KMS-11 (cell line): ENCODE measurements around the gene FMR1NB.

Experiments used
- H2AFZ ChIP-seq: fragments of 200-600 bp; sonication (generic); 2 replicates; pipeline ENCODE4 v1.6.1; 2016; ENCODE audit warnings: antibody characterized with exemption, mixed run types, low read depth
- H3K27ac ChIP-seq: fragments of 200-600 bp; sonication (generic); 2 replicates; pipeline ENCODE4 v1.6.1; 2016; ENCODE audit warnings: mild to moderate bottlenecking, mixed run types
- H3K27me3 ChIP-seq: fragments of 200-600 bp; sonication (generic); 2 replicates; pipeline ENCODE4 v1.6.1; 2017; ENCODE audit warnings: mild to moderate bottlenecking, low read depth, mixed run types, moderate library complexity; ENCODE audit not compliant: insufficient read depth
- H3K36me3 ChIP-seq: fragments of 200-600 bp; sonication (generic); 2 replicates; pipeline ENCODE4 v1.6.1; 2017; ENCODE audit warnings: mild to moderate bottlenecking, mixed run types; ENCODE audit not compliant: insufficient read depth
- H3K4me1 ChIP-seq: fragments of 200-600 bp; sonication (generic); 2 replicates; pipeline ENCODE4 v1.6.1; 2016; ENCODE audit warnings: mild to moderate bottlenecking, low read depth, mixed run types; ENCODE audit not compliant: poor library complexity, severe bottlenecking
- H3K4me2 ChIP-seq: fragments of 200-600 bp; sonication (generic); 2 replicates; pipeline ENCODE4 v1.7.0; 2016; ENCODE audit warnings: mild to moderate bottlenecking, mixed run types
- H3K4me3 ChIP-seq: fragments of 200-600 bp; sonication (generic); IDR thresholded peaks from 2 replicates; pipeline ENCODE4 v1.6.1; 2017; ENCODE audit warnings: low read depth, low read length, mixed read lengths; ENCODE audit not compliant: insufficient read depth
- H3K79me2 ChIP-seq: fragments of 200-600 bp; sonication (generic); 2 replicates; pipeline ENCODE4 v1.6.1; 2016; ENCODE audit warnings: low read depth, mixed run types; ENCODE audit not compliant: insufficient read depth
- H3K9ac ChIP-seq: fragments of 200-600 bp; sonication (generic); 2 replicates; pipeline ENCODE4 v1.6.1; 2016; ENCODE audit warnings: mild to moderate bottlenecking, mixed run types
- H4K20me1 ChIP-seq: fragments of 200-600 bp; sonication (generic); 2 replicates; pipeline ENCODE4 v1.6.1; 2016; ENCODE audit warnings: mild to moderate bottlenecking, mixed run types; ENCODE audit not compliant: insufficient read depth
- TF ChIP-seq, protein P1 (sequence below): fragments of 200-600 bp; sonication (generic); conservative IDR thresholded peaks from 2 replicates; pipeline ENCODE4 v1.6.1; 2017; ENCODE audit warnings: low read depth, mild to moderate bottlenecking, antibody characterized with exemption, low read length, moderate library complexity, mixed read lengths

The FMR1NB gene

DNA sequence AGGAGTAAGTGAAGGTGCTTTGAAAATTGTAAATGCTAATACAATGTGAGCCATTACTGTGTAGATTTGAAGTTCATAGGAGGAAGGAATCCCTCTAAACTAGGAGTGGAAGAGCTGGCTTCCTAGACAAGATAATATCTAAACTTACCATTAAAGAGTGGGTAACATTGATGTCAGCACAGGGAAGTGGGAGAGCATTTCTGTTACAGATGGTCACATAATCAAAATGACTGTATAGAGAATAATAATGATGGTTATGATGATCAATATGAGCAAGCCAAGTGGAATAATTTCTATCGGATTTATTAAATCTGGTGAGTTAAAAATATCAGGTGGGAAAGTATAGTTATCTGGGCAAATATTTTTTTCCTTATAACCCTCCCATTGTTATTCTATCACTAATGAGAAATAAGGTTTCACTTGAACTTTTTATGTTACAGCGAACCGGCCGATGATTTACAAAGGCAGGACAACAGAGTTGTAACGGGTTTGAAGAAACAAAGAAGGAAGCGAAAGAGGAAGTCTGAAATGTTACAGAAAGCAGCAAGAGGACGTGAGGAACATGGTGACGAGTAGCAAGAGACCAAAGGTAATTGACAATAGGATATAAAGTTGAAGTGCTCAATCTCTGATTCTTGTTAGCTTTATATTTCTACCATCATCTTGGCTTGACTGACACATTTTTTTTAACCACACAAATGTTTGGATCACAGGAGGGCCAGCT is 43.5 kb downstream of the FMR1NB start:
- no peak overlapping the region for H3K4me2 ChIP-seq
- TF ChIP-seq, protein P1, sequence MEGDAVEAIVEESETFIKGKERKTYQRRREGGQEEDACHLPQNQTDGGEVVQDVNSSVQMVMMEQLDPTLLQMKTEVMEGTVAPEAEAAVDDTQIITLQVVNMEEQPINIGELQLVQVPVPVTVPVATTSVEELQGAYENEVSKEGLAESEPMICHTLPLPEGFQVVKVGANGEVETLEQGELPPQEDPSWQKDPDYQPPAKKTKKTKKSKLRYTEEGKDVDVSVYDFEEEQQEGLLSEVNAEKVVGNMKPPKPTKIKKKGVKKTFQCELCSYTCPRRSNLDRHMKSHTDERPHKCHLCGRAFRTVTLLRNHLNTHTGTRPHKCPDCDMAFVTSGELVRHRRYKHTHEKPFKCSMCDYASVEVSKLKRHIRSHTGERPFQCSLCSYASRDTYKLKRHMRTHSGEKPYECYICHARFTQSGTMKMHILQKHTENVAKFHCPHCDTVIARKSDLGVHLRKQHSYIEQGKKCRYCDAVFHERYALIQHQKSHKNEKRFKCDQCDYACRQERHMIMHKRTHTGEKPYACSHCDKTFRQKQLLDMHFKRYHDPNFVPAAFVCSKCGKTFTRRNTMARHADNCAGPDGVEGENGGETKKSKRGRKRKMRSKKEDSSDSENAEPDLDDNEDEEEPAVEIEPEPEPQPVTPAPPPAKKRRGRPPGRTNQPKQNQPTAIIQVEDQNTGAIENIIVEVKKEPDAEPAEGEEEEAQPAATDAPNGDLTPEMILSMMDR, result no peak
- no peak overlapping the region for H3K9ac ChIP-seq
- no peaks in the 10 kb centered on the region for H3K4me1 ChIP-seq
- H3K27me3 ChIP-seq, result no peaks in the 10 kb centered on the region
- no peaks in the 10 kb centered on the region for H4K20me1 ChIP-seq
- no peak overlapping the region for H2AFZ ChIP-seq
- H3K36me3 ChIP-seq, result no peaks in the 10 kb centered on the region
- no peak overlapping the region for H3K27ac ChIP-seq
- no peaks in the 10 kb centered on the region for H3K79me2 ChIP-seq
- no peak overlapping the region for H3K4me3 ChIP-seq

DNA sequence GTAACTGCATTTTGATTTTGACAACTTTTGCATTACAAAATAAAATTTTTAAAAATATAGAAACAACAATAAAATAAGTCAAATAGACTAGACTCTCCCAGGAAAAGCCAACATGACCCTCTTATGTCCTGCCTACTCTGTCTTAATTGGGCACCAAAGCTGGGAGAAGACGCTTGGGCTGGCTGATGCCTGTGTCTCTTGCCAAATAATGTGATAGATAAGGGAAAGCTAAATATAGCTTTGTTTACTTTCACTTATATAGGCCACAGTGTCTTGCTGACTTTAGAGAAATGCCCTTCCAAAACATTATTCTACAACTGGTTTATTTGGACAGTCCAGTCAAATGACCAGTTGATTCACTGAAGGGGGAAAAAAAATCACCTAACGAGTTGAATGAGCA is 54.2 kb downstream of the FMR1NB start:
- Histone ChIP-seq H3K9ac (no peak overlapping the region), H3K27me3 (no peaks in the 10 kb centered on the region), H3K4me1 (no peaks in the 10 kb centered on the region), H2AFZ (no peak overlapping the region), H3K27ac (no peak overlapping the region), H3K79me2 (no peaks in the 10 kb centered on the region), H3K4me3 (no peak overlapping the region), H4K20me1 (no peaks in the 10 kb centered on the region), H3K36me3 (no peaks in the 10 kb centered on the region), H3K4me2 (no peak overlapping the region)
- TF ChIP-seq, protein P1, result no peak

DNA sequence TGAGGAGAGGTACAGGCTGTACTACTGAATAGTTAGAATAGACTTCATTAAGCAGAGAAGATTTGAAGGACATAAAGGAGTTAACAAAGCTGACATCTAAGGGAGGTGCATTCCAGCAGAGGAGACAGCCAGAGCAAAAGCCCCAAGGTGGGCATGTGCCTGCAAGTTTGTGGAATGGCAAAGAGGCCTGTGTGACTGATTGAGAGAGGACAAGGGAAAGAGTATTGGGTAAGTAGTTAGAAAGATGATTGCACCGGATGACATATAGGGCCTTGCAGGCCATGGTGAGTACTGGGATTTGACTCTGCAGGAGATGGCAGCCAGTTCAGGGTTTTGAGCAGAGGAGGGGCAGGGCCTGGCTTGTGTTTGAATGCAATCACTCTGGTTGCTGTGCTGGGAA is 55.9 kb downstream of the FMR1NB start:
- TF ChIP-seq, protein P1, result no peak
- H3K27me3 ChIP-seq, result no peaks in the 10 kb centered on the region
- no peaks in the 10 kb centered on the region for H4K20me1 ChIP-seq
- H3K4me3 ChIP-seq, result no peak overlapping the region
- no peak overlapping the region for H3K4me2 ChIP-seq
- no peaks in the 10 kb centered on the region for H3K36me3 ChIP-seq
- H3K4me1 ChIP-seq, result no peaks in the 10 kb centered on the region
- no peaks in the 10 kb centered on the region for H3K79me2 ChIP-seq
- H3K27ac ChIP-seq, result no peak overlapping the region
- no peak overlapping the region for H2AFZ ChIP-seq
- no peak overlapping the region for H3K9ac ChIP-seq

- Histone ChIP-seq H2AFZ (no peak overlapping the region), H4K20me1 (no peaks in the 10 kb centered on the region), H3K4me3 (no peak overlapping the region), H3K4me1 (no peaks in the 10 kb centered on the region), H3K36me3 (no peaks in the 10 kb centered on the region), H3K9ac (no peak overlapping the region), H3K27ac (no peak overlapping the region), H3K27me3 (no peaks in the 10 kb centered on the region), H3K79me2 (no peaks in the 10 kb centered on the region), H3K4me2 (no peak overlapping the region)
- TF ChIP-seq, protein P1, result no peak
Measured at GRCh38 chrX:148043271-148043855, 62.2 kb downstream of the FMR1NB start.
